H9 (cell line): ENCODE data around the gene VWA8. TPM values are rescaled to one million over a fixed set of nuclear protein-coding genes. Genes with fewer than 3 reads are reported as not detected.

Source experiments
- DNase-seq: peaks from one replicate; pipeline ENCODE4 v3.0.0-alpha.2; 2017
- H2AFZ ChIP-seq: one replicate; pipeline ENCODE4 v1.6.1; 2013; ENCODE audit warnings: mild to moderate bottlenecking, low read length, control low read depth, moderate library complexity
- H2AK5ac ChIP-seq: 2 replicates; pipeline ENCODE4 v1.6.1; 2013; ENCODE audit warnings: low read length, control low read depth, mixed read lengths; ENCODE audit not compliant: insufficient read length
- H2BK120ac ChIP-seq: one replicate; pipeline ENCODE4 v1.6.1; 2013; ENCODE audit warnings: low read depth, mild to moderate bottlenecking, low read length, control low read depth, inconsistent platforms; ENCODE audit not compliant: poor library complexity, severe bottlenecking
- H2BK12ac ChIP-seq: 2 replicates; pipeline ENCODE4 v1.6.1; 2013; ENCODE audit warnings: low read length, control low read depth, mixed read lengths, low read depth; ENCODE audit not compliant: insufficient read length
- H2BK15ac ChIP-seq: 2 replicates; pipeline ENCODE4 v1.6.1; 2013; ENCODE audit warnings: low read depth, low read length, control low read depth
- H2BK20ac ChIP-seq: one replicate; pipeline ENCODE4 v1.6.1; 2013; ENCODE audit warnings: low read depth, mild to moderate bottlenecking, low read length, control low read depth, inconsistent platforms; ENCODE audit not compliant: poor library complexity, severe bottlenecking
- H2BK5ac ChIP-seq: 2 replicates; pipeline ENCODE4 v1.6.1; 2013; ENCODE audit warnings: low read length, control low read depth, mixed read lengths; ENCODE audit not compliant: insufficient read length
- H3K14ac ChIP-seq: 2 replicates; pipeline ENCODE4 v1.6.1; 2013; ENCODE audit warnings: low read length, control low read depth; ENCODE audit not compliant: insufficient read depth
- H3K18ac ChIP-seq: 2 replicates; pipeline ENCODE4 v1.6.1; 2013; ENCODE audit warnings: low read depth, mild to moderate bottlenecking, mixed read lengths, low read length, control low read depth; ENCODE audit not compliant: insufficient read length
- H3K23ac ChIP-seq: 2 replicates; pipeline ENCODE4 v1.6.1; 2013; ENCODE audit warnings: low read length, control low read depth, mixed read lengths, low read depth; ENCODE audit not compliant: insufficient read length
- H3K23me2 ChIP-seq: 2 replicates; pipeline ENCODE4 v1.6.1; 2013; ENCODE audit warnings: low read depth, mild to moderate bottlenecking, mixed read lengths, low read length, control low read depth; ENCODE audit not compliant: insufficient read length, poor library complexity, severe bottlenecking
- H3K27ac ChIP-seq: 2 replicates; pipeline ENCODE4 v1.5.1; 2013; ENCODE audit warnings: low read length, control low read depth, mixed read lengths, low read depth; ENCODE audit not compliant: insufficient read length
- H3K27me3 ChIP-seq: 2 replicates; pipeline ENCODE4 v1.6.1; 2013; ENCODE audit warnings: low read length, control low read depth, inconsistent platforms; ENCODE audit not compliant: insufficient read depth
- H3K4ac ChIP-seq: 2 replicates; pipeline ENCODE4 v1.6.1; 2013; ENCODE audit warnings: low read depth, mild to moderate bottlenecking, control low read depth, inconsistent platforms, low read length, moderate library complexity
- H3K4me1 ChIP-seq: 2 replicates; pipeline ENCODE4 v1.6.1; 2013; ENCODE audit warnings: low read length, control low read depth, inconsistent platforms; ENCODE audit not compliant: insufficient read depth
- H3K4me2 ChIP-seq: 2 replicates; pipeline ENCODE4 v1.6.1; 2013; ENCODE audit warnings: low read length, control low read depth, mixed read lengths; ENCODE audit not compliant: insufficient read length, insufficient read depth
- H3K56ac ChIP-seq: 2 replicates; pipeline ENCODE4 v1.6.1; 2013; ENCODE audit warnings: low read depth, mild to moderate bottlenecking, mixed read lengths, low read length, control low read depth; ENCODE audit not compliant: insufficient read length
- H3K79me1 ChIP-seq: 2 replicates; pipeline ENCODE4 v1.6.1; 2013; ENCODE audit warnings: low read depth, mild to moderate bottlenecking, moderate library complexity, low read length, control low read depth, inconsistent platforms; ENCODE audit not compliant: insufficient read depth, poor library complexity, severe bottlenecking
- H3K79me2 ChIP-seq: 2 replicates; pipeline ENCODE4 v1.6.1; 2013; ENCODE audit warnings: low read length, control low read depth, inconsistent platforms; ENCODE audit not compliant: insufficient read depth
- H3K9ac ChIP-seq: 2 replicates; pipeline ENCODE4 v1.6.1; 2013; ENCODE audit warnings: low read length, control low read depth, mixed read lengths; ENCODE audit not compliant: insufficient read length; ENCODE audit errors: extremely low read depth
- H3K9me3 ChIP-seq: one replicate; pipeline ENCODE4 v1.6.1; 2013; ENCODE audit warnings: low read depth, low read length, inconsistent platforms; ENCODE audit not compliant: control insufficient read depth
- H3T11ph ChIP-seq: one replicate; pipeline ENCODE4 v1.6.1; 2013; ENCODE audit warnings: mild to moderate bottlenecking, low read length, control low read depth, inconsistent platforms
- H4K20me1 ChIP-seq: one replicate; pipeline ENCODE4 v1.6.1; 2013; ENCODE audit not compliant: control insufficient read depth, insufficient read length, insufficient read depth
- H4K5ac ChIP-seq: 2 replicates; pipeline ENCODE4 v1.6.1; 2013; ENCODE audit warnings: low read depth, mild to moderate bottlenecking, mixed read lengths, low read length, control low read depth; ENCODE audit not compliant: insufficient read length
- H4K8ac ChIP-seq: replicated peaks from 2 replicates; pipeline ENCODE4 v1.6.1; 2013; ENCODE audit warnings: low read length, control low read depth, mixed read lengths, low read depth; ENCODE audit not compliant: insufficient read length
- H4K91ac ChIP-seq: 2 replicates; pipeline ENCODE4 v1.6.1; 2013; ENCODE audit warnings: low read depth, mild to moderate bottlenecking, moderate library complexity, mixed read lengths, low read length, control low read depth; ENCODE audit not compliant: insufficient read length
- H3K27ac Mint-ChIP-seq, 3 experiments: 2 replicates in 2 of 3; 3 replicates in 1 of 3; pipeline ENCODE4 v1.8.0; 2020 to 2021; ENCODE audit warnings: mixed read lengths in 3 of 3, mild to moderate bottlenecking in 1 of 3, moderate library complexity in 1 of 3
- H3K27me3 Mint-ChIP-seq: 2 replicates; pipeline ENCODE4 v1.8.0; 2021; ENCODE audit warnings: low read depth, mild to moderate bottlenecking, moderate library complexity, mixed read lengths
- H3K36me3 Mint-ChIP-seq, 3 experiments: 2 replicates in 2 of 3; 3 replicates in 1 of 3; pipeline ENCODE4 v1.8.0; 2020 to 2021; ENCODE audit warnings: low read depth in 3 of 3, mixed read lengths in 3 of 3; ENCODE audit not compliant: insufficient read depth in 1 of 3
- H3K4me1 Mint-ChIP-seq, 2 experiments: 2 replicates each; pipeline ENCODE4 v1.8.0; 2020; ENCODE audit warnings: mixed read lengths in 2 of 2
- H3K4me3 Mint-ChIP-seq, 2 experiments: 2 replicates in 1 of 2; 3 replicates in 1 of 2; pipeline ENCODE4 v1.8.0; 2020 to 2021; ENCODE audit warnings: mild to moderate bottlenecking in 2 of 2, mixed read lengths in 2 of 2, moderate library complexity in 1 of 2
- H3K9me3 Mint-ChIP-seq, 2 experiments: 2 replicates in 1 of 2; 3 replicates in 1 of 2; pipeline ENCODE4 v1.8.0; 2020; ENCODE audit warnings: mild to moderate bottlenecking in 2 of 2, mixed read lengths in 2 of 2, moderate library complexity in 1 of 2
- WGBS: extraction: QIAGEN DNeasy Blood & Tissue Kit; methylation state at CpG from one replicate; pipeline ENCODE4 v1.1.7; 2013; ENCODE audit warnings: missing lambda C conversion rate, low lambda C conversion rate, mixed read lengths; ENCODE audit not compliant: insufficient read length; ENCODE audit errors: extremely low coverage; 5-methylcytosine and 5-hydroxymethylcytosine counted together
- total RNA-seq: library from RNA; stranded (reverse); gene quantifications from 2 replicates; pipeline ENCODE4 v1.2.1, GENCODE V29; 2021
- TF ChIP-seq, protein P1 (sequence below): fragments of 200-600 bp; sonication (generic); conservative IDR thresholded peaks from 3 replicates; pipeline ENCODE4 v1.8.0; 2021; ENCODE audit warnings: antibody characterized with exemption, mild to moderate bottlenecking

VWA8 gene
- total RNA-seq, 1 experiment from 2014 or later: 17.4 TPM

GRCh38 chr13:41823476-41823875, 137.4 kb downstream of the VWA8 start:
- H3K79me2 ChIP-seq: no peaks in the 10 kb centered on the region
- no peaks in the 10 kb centered on the region for H3K23me2 ChIP-seq
- H2BK12ac ChIP-seq: no peak overlapping the region
- H3K27ac ChIP-seq: no peak overlapping the region
- H3T11ph ChIP-seq: no peak overlapping the region
- no peak overlapping the region for H3K14ac ChIP-seq
- no peaks in the 10 kb centered on the region for H3K9me3 Mint-ChIP-seq
- no peak overlapping the region for H3K9ac ChIP-seq
- no peak overlapping the region for H2BK15ac ChIP-seq
- no peaks in the 10 kb centered on the region for H4K20me1 ChIP-seq
- no peaks in the 10 kb centered on the region for H3K27me3 ChIP-seq
- H3K27ac Mint-ChIP-seq: no peak overlapping the region
- no peak overlapping the region for H4K8ac ChIP-seq
- no peaks in the 10 kb centered on the region for H3K27me3 Mint-ChIP-seq
- H3K4me3 Mint-ChIP-seq: no peak overlapping the region
- TF ChIP-seq, protein P1, sequence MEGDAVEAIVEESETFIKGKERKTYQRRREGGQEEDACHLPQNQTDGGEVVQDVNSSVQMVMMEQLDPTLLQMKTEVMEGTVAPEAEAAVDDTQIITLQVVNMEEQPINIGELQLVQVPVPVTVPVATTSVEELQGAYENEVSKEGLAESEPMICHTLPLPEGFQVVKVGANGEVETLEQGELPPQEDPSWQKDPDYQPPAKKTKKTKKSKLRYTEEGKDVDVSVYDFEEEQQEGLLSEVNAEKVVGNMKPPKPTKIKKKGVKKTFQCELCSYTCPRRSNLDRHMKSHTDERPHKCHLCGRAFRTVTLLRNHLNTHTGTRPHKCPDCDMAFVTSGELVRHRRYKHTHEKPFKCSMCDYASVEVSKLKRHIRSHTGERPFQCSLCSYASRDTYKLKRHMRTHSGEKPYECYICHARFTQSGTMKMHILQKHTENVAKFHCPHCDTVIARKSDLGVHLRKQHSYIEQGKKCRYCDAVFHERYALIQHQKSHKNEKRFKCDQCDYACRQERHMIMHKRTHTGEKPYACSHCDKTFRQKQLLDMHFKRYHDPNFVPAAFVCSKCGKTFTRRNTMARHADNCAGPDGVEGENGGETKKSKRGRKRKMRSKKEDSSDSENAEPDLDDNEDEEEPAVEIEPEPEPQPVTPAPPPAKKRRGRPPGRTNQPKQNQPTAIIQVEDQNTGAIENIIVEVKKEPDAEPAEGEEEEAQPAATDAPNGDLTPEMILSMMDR: no peak
- H3K4me2 ChIP-seq: no peak overlapping the region
- H3K23ac ChIP-seq: no peak overlapping the region
- no peak for DNase-seq
- H3K56ac ChIP-seq: no peak overlapping the region
- no peak overlapping the region for H2BK5ac ChIP-seq
- no peak overlapping the region for H2BK20ac ChIP-seq
- no peak overlapping the region for H3K18ac ChIP-seq
- H2AK5ac ChIP-seq: no peak overlapping the region
- H4K91ac ChIP-seq: no peak overlapping the region
- peaks cover 9 to 10% of the 10 kb centered on the region in 2 experiments for H3K4me1 Mint-ChIP-seq
- H3K9me3 ChIP-seq: no peaks in the 10 kb centered on the region
- no CpG with 5 or more reads among the region's 4 CpGs for WGBS
- H3K4ac ChIP-seq: no peak overlapping the region
- H2BK120ac ChIP-seq: no peak overlapping the region
- no peaks in the 10 kb centered on the region for H3K79me1 ChIP-seq
- peaks cover 0 to 8% (median 0%) of the 10 kb centered on the region in 3 experiments; a peak in 4 of 7 replicates for H3K36me3 Mint-ChIP-seq
- no peak overlapping the region for H4K5ac ChIP-seq
- H2AFZ ChIP-seq: no peak overlapping the region
- peaks cover 3% of the 10 kb centered on the region; the same call in 1 of the 2 replicates for H3K4me1 ChIP-seq
